M059J (cell line): ENCODE results near the gene NFIB. TPM values are rescaled to one million over a fixed set of nuclear protein-coding genes. Genes with fewer than 3 reads are reported as not detected.
A peak's percentile ranks its signal among the peaks of the same experiment; 100 is the strongest.

ENCODE experiments used
- DNase-seq: peaks from one replicate; pipeline ENCODE4 v3.0.0-alpha.2; 2012; ENCODE audit warnings: low read depth
- total RNA-seq: library from RNA; depleted of rRNA; stranded (reverse); fragments of >200 nt; shearing (Covaris generic); gene quantifications from 2 replicates; pipeline ENCODE4 v1.2.3, GENCODE V29; 2014

The NFIB gene
- total RNA-seq, 1 experiment from 2014 or later = 4.1 TPM

GRCh38 chr9:14307989-14308852 is 5.7 kb downstream of the NFIB start:
- DNase-seq = no peak

GRCh38 chr9:14306672-14307660 is 7.0 kb downstream of the NFIB start:
- DNase-seq = no peak

- no peak for DNase-seq
These were observed 7.8 kb downstream of the NFIB start for GRCh38 chr9:14306188-14306587.

GRCh38 chr9:14304259-14304658 is 9.7 kb downstream of the NFIB start:
- DNase-seq = no peak

- no peak for DNase-seq
These were observed 10.4 kb downstream of the NFIB start for GRCh38 chr9:14303521-14303920.

GRCh38 chr9:14303100-14303499 is 10.8 kb downstream of the NFIB start:
- DNase-seq = no peak

- DNase-seq = peak; percentile 32
These were observed 11.5 kb downstream of the NFIB start for GRCh38 chr9:14302405-14302804.

- no peak for DNase-seq
These were observed 12.3 kb downstream of the NFIB start for GRCh38 chr9:14301583-14302021.

- DNase-seq = no peak
These were observed 12.9 kb downstream of the NFIB start for GRCh38 chr9:14301006-14301405.

GRCh38 chr9:14300588-14300987 is 13.4 kb downstream of the NFIB start:
- no peak for DNase-seq

- no peak for DNase-seq
These were observed 13.9 kb downstream of the NFIB start for GRCh38 chr9:14300040-14300439.

- no peak for DNase-seq
These were observed 15.3 kb downstream of the NFIB start for GRCh38 chr9:14298601-14299022.

- no peak for DNase-seq
These were observed 17.3 kb downstream of the NFIB start for GRCh38 chr9:14296495-14297113.

GRCh38 chr9:14294659-14295058 is 19.3 kb downstream of the NFIB start:
- no peak for DNase-seq

GRCh38 chr9:14293801-14294200 is 20.1 kb downstream of the NFIB start:
- no peak for DNase-seq

GRCh38 chr9:14292181-14292739 is 21.7 kb downstream of the NFIB start:
- no peak for DNase-seq

GRCh38 chr9:14289916-14290315 is 24.0 kb downstream of the NFIB start:
- no peak for DNase-seq

- DNase-seq = no peak
These were observed 25.5 kb downstream of the NFIB start for GRCh38 chr9:14288433-14288832.

- DNase-seq = no peak
These were observed 27.8 kb downstream of the NFIB start for GRCh38 chr9:14286121-14286520.

- peak; percentile 20 for DNase-seq
These were observed 30.7 kb downstream of the NFIB start for GRCh38 chr9:14283276-14283675.

GRCh38 chr9:14281876-14282275 is 32.1 kb downstream of the NFIB start:
- DNase-seq = no peak
